ENCODE results near the gene SFTA2. TPM values are rescaled to one million over a fixed set of nuclear protein-coding genes. Genes with fewer than 3 reads are reported as not detected.

The SFTA2 gene
- total and polyA plus RNA-seq, 4 donors, result 65.4 to 2,392 (median 573) TPM

- peak overlapping the region in 1 of 2 donors; percentile 72 for H3K9ac ChIP-seq (ENCODE audit: insufficient read depth in 1 of 2, low read length in 2 of 2)
- peak overlapping the region; percentile 47 to 76 for H3K27ac ChIP-seq (ENCODE audit: low read depth in 1 of 2, low read length in 1 of 2)
- ATAC-seq (ENCODE audit: insufficient read depth, low FRiP score) (no peak), DNase-seq (peak; percentile 32 to 87 (median 82))
- WGBS, 2 donors, result 10 to 16% methylated on average over 5 of the region's 5 CpGs
- TF ChIP-seq CTCF (IDR thresholded peaks at IDR 0.05; ENCODE audit: control extremely low read depth, extremely low read depth), result peak; percentile 38
- no peaks in the 10 kb centered on the region for H3K27me3 ChIP-seq (ENCODE audit: control insufficient read depth in 3 of 3, insufficient read depth in 3 of 3, low read length in 2 of 3)
- H3K4me1 ChIP-seq (ENCODE audit: control insufficient read depth in 5 of 5, insufficient read depth in 5 of 5, low read length in 5 of 5), result peaks cover 0 to 21% (median 15%) of the 10 kb centered on the region in 5 donors
- H3K9me3 ChIP-seq (ENCODE audit: control insufficient read depth in 4 of 4, insufficient read depth in 3 of 4, low read length in 3 of 4), result no peaks in the 10 kb centered on the region
- H3K36me3 ChIP-seq (ENCODE audit: control insufficient read depth in 4 of 4, insufficient read depth in 4 of 4, low read length in 4 of 4), result peaks cover 7 to 23% (median 13%) of the 10 kb centered on the region in 4 donors
- no peak overlapping the region for H3K4me3 ChIP-seq
Measured at GRCh38 chr6:30915591-30915946, 16.4 kb downstream of the SFTA2 start.

GRCh38 chr6:30914854-30915590 lies 16.9 kb downstream of the SFTA2 start:
- DNase-seq (peak in 2 of 3 donors; percentile 14), ATAC-seq (ENCODE audit: insufficient read depth, low FRiP score) (no peak)
- H3K9me3 ChIP-seq (ENCODE audit: control insufficient read depth in 4 of 4, insufficient read depth in 3 of 4, low read length in 3 of 4), result no peaks in the 10 kb centered on the region
- TF ChIP-seq CTCF (IDR thresholded peaks at IDR 0.05; ENCODE audit: control extremely low read depth, extremely low read depth), result no peak
- 35 to 65% methylated on average over 17 of the region's 17 CpGs for WGBS, 2 donors
- peak overlapping the region; percentile 57 for H3K4me3 ChIP-seq
- H3K27ac ChIP-seq (ENCODE audit: low read depth in 1 of 2, low read length in 1 of 2), result peak overlapping the region; percentile 86 to 95
- peaks cover 4 to 21% (median 15%) of the 10 kb centered on the region in 4 donors for H3K36me3 ChIP-seq (ENCODE audit: control insufficient read depth in 4 of 4, insufficient read depth in 4 of 4, low read length in 4 of 4)
- peak overlapping the region; percentile 65 to 72 for H3K9ac ChIP-seq (ENCODE audit: insufficient read depth in 1 of 2, low read length in 2 of 2)
- H3K4me1 ChIP-seq (ENCODE audit: control insufficient read depth in 5 of 5, insufficient read depth in 5 of 5, low read length in 5 of 5), result peaks cover 0 to 21% (median 15%) of the 10 kb centered on the region in 5 donors
- no peaks in the 10 kb centered on the region for H3K27me3 ChIP-seq (ENCODE audit: control insufficient read depth in 3 of 3, insufficient read depth in 3 of 3, low read length in 2 of 3)

DNA sequence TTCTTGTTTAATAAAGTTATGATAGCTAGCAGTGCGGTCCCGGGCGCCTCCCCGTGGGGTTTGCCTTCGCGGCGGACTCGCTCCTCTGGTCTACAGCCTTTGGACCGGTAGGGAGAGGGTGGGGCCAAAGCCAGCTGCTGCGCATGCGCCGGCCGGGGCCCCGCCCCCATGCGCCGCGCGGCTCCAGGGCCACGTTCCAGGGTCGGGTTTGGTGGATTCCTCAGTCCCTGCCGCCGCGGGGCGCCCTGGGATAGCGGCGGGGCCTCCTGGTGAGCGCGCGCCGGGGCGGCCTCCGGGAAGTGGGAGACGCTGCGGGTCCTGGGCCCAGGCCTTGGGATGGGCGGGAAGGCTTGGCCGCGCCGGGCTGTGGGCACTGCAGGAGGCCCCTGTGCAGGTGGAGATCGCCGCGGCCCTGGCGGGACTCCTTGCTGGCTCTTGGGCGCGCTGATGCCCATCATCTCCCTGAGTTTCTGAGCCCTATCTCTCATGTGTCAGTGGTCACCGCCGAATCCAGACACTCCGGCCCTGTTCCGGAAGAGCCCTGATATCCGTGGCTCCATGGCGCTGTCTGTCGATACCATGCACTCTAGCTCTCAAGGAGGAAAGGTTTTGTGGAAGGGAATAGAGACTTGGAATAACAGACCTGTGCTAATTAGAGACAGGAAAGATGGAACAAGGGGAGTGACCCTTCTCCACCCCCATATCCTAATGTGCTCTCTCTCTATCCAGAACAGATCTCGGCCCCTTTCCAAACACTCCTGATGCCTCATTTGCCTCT lies 17.7 kb downstream of the SFTA2 start, which contains the start of gene VARS2:
Gene VARS2 (plus strand): TSS at position 163 of the 778 bp plus-strand sequence. CDS start 599 bp downstream, at position 762.
- ATAC-seq (ENCODE audit: insufficient read depth, low FRiP score) (peak; percentile 97), DNase-seq (peak; percentile 96 to 97 (median 97))
- H3K4me1 ChIP-seq (ENCODE audit: control insufficient read depth in 5 of 5, insufficient read depth in 5 of 5, low read length in 5 of 5), result peaks cover 0 to 23% (median 16%) of the 10 kb centered on the region in 5 donors
- no peaks in the 10 kb centered on the region for H3K9me3 ChIP-seq (ENCODE audit: control insufficient read depth in 4 of 4, insufficient read depth in 3 of 4, low read length in 3 of 4)
- peak within 1 kb of the TSS; percentile 86 to 95 for H3K27ac ChIP-seq (ENCODE audit: low read depth in 1 of 2, low read length in 1 of 2)
- peak within 1 kb of the TSS; percentile 57 for H3K4me3 ChIP-seq
- no peak for TF ChIP-seq CTCF (IDR thresholded peaks at IDR 0.05; ENCODE audit: control extremely low read depth, extremely low read depth)
- H3K27me3 ChIP-seq (ENCODE audit: control insufficient read depth in 3 of 3, insufficient read depth in 3 of 3, low read length in 2 of 3), result no peaks in the 10 kb centered on the region
- peaks cover 0 to 15% (median 14%) of the 10 kb centered on the region in 4 donors for H3K36me3 ChIP-seq (ENCODE audit: control insufficient read depth in 4 of 4, insufficient read depth in 4 of 4, low read length in 4 of 4)
- 1% methylated on average over 41 to 52 of the region's 52 CpGs for WGBS, 2 donors
- H3K9ac ChIP-seq (ENCODE audit: insufficient read depth in 1 of 2, low read length in 2 of 2), result peak within 1 kb of the TSS; percentile 65 to 69

Measured in lung (tissue), 12 donors.